ENCODE measurements around the gene DYNLT2.

DNA sequence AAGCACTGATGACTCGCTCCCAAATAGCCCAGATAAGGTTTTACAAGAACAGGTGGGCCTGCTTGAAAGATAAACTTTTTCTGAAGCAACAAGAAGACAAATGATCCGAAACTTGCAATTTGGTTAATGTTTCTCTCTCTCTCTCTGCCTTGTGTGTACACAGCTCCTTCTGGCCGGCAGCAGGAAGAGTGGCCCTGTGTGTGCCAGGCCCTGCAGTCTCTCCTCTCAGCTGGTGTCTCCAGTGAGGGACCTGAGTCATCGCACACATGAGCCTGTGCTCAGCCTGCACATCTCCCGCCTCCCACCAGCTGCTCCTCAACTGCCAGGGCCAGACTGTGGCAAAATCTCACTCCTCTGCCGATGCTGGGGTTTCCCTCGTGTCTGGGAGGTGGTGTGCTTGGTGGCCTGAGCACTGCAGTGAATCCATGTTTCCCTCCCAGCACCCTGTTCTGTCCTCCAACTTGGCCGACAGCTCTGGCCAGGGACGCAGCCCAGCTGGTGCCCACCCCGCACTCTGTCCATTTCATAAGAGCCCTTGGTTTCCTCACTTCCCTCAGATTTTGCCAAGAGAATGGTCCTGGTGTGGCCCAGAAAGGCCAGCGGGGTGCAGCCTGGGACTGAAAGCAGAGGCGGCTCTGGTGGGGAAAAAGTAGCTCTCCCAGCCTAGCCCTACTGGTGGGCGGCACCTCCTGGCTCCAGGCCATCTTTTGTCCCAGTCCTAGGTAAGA lies 49.5 kb upstream of the DYNLT2 start:
- TF ChIP-seq, protein P1, sequence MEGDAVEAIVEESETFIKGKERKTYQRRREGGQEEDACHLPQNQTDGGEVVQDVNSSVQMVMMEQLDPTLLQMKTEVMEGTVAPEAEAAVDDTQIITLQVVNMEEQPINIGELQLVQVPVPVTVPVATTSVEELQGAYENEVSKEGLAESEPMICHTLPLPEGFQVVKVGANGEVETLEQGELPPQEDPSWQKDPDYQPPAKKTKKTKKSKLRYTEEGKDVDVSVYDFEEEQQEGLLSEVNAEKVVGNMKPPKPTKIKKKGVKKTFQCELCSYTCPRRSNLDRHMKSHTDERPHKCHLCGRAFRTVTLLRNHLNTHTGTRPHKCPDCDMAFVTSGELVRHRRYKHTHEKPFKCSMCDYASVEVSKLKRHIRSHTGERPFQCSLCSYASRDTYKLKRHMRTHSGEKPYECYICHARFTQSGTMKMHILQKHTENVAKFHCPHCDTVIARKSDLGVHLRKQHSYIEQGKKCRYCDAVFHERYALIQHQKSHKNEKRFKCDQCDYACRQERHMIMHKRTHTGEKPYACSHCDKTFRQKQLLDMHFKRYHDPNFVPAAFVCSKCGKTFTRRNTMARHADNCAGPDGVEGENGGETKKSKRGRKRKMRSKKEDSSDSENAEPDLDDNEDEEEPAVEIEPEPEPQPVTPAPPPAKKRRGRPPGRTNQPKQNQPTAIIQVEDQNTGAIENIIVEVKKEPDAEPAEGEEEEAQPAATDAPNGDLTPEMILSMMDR (IDR thresholded peaks at IDR 0.05; ENCODE audit: poor library complexity), result no peak
- no peak for TF ChIP-seq EZH2 (IDR thresholded peaks at IDR 0.05; ENCODE audit: borderline replicate concordance)

All from hepatocyte (in vitro differentiated cells).